ENCODE measurements around the gene GALNT17. TPM values are rescaled to one million over a fixed set of nuclear protein-coding genes. Genes with fewer than 3 reads are reported as not detected.

Gene GALNT17
- total RNA-seq, 3 donors from 2014 or later = 0.69 to 17.3 (median 1.6) TPM

- Histone ChIP-seq H3K4me3 (no peak overlapping the region), H3K36me3 (ENCODE audit: low read depth) (no peaks in the 10 kb centered on the region), H3K9me3 (peaks cover 63% of the 10 kb centered on the region), H3K4me1 (ENCODE audit: low read depth) (no peaks in the 10 kb centered on the region)
- intact Hi-C loops (cut with DNase I, micrococcal nuclease) = no loop called here
- no peak for DNase-seq
- TF ChIP-seq, protein P1, sequence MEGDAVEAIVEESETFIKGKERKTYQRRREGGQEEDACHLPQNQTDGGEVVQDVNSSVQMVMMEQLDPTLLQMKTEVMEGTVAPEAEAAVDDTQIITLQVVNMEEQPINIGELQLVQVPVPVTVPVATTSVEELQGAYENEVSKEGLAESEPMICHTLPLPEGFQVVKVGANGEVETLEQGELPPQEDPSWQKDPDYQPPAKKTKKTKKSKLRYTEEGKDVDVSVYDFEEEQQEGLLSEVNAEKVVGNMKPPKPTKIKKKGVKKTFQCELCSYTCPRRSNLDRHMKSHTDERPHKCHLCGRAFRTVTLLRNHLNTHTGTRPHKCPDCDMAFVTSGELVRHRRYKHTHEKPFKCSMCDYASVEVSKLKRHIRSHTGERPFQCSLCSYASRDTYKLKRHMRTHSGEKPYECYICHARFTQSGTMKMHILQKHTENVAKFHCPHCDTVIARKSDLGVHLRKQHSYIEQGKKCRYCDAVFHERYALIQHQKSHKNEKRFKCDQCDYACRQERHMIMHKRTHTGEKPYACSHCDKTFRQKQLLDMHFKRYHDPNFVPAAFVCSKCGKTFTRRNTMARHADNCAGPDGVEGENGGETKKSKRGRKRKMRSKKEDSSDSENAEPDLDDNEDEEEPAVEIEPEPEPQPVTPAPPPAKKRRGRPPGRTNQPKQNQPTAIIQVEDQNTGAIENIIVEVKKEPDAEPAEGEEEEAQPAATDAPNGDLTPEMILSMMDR (IDR thresholded peaks at IDR 0.05) = no peak
- ATAC-seq = no peak
Measured at GRCh38 chr7:71313553-71313952, 181.6 kb downstream of the GALNT17 start.

DNA sequence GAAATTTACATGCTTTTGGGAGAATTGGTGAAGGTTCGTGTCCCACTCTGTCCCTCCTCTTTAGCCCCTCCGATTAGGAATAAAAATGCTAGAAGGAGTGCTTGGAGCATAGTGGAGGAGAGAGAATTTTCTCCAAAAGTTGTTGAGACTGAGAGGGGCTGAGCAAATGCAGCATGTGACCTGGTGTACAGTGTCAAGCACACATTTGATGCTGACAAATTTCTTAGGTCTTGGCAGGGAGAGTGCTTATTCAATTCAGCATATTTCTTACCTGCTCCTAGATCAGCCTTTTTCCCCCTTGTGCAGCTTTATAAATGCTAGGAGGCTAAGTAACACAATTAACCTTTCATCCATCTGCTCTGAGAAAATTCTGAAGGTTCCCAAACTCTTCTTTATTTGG, 189.0 kb downstream of the GALNT17 start:
- TF ChIP-seq, protein P1 (IDR thresholded peaks at IDR 0.05) = no peak
- Histone ChIP-seq H3K4me1 (ENCODE audit: low read depth) (no peaks in the 10 kb centered on the region), H3K36me3 (ENCODE audit: low read depth) (no peaks in the 10 kb centered on the region), H3K9me3 (peaks cover 46% of the 10 kb centered on the region), H3K4me3 (no peak overlapping the region)
- intact Hi-C loops (cut with DNase I, micrococcal nuclease) = no loop called here
- ATAC-seq (no peak), DNase-seq (no peak)

- no peak overlapping the region for H3K4me3 ChIP-seq
- H3K9me3 ChIP-seq = peaks cover 41% of the 10 kb centered on the region
- intact Hi-C loops (cut with DNase I, micrococcal nuclease) = no loop called here
- ATAC-seq (no peak), DNase-seq (no peak)
- H3K36me3 ChIP-seq (ENCODE audit: low read depth) = no peaks in the 10 kb centered on the region
- TF ChIP-seq, protein P1 (IDR thresholded peaks at IDR 0.05) = no peak
- no peaks in the 10 kb centered on the region for H3K4me1 ChIP-seq (ENCODE audit: low read depth)
Measured at GRCh38 chr7:71322201-71322600, 190.3 kb downstream of the GALNT17 start.

DNA sequence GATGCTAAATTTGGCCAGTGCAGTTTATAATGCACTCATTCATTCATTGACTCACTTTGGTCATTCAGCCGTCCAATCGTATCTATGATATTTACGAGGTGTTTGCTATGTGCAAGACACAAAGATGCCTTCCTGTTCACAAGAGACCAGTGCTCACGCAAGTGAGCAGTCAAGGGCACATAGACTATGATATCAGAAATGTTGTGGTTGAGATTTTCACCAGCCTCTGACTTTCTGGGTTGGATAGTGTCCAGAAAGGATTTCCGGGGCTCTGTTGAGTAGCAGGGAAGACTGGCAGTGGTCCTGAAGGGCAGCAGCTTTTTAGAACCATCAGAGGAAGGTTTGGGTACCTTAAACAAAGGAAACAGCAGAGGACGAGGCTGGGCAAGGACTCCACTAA, 191.8 kb downstream of the GALNT17 start:
- H3K9me3 ChIP-seq = peaks cover 39% of the 10 kb centered on the region
- no peak overlapping the region for H3K4me3 ChIP-seq
- H3K36me3 ChIP-seq (ENCODE audit: low read depth) = no peaks in the 10 kb centered on the region
- TF ChIP-seq, protein P1 (IDR thresholded peaks at IDR 0.05) = no peak
- H3K4me1 ChIP-seq (ENCODE audit: low read depth) = no peaks in the 10 kb centered on the region
- intact Hi-C loops (cut with DNase I, micrococcal nuclease) = no loop called here
- no peak for ATAC-seq
- no peak for DNase-seq

DNA sequence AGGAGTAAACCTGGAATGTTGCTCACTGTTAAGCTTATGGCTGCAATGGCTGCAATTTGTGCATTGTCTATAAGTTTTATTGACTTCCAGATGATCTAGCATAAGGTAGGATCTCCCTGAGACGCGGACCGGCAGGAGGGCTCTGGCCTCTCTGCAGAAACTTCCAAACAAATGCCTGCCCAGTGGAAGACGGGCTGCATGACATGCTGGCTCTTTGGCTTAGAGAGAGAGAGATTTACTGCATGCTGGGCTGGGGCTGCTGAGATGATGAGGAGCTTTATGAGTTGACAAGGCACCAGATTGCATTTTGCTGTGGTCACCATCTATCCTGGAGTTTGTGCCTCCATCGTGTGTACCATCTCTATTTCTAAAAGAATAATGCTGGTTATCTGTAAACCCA, 193.2 kb downstream of the GALNT17 start:
- DNase-seq = no peak
- Histone ChIP-seq H3K4me1 (ENCODE audit: low read depth) (no peaks in the 10 kb centered on the region), H3K9me3 (peaks cover 29% of the 10 kb centered on the region), H3K4me3 (no peak overlapping the region), H3K36me3 (ENCODE audit: low read depth) (no peaks in the 10 kb centered on the region)
- no peak for ATAC-seq
- TF ChIP-seq, protein P1 (IDR thresholded peaks at IDR 0.05) = no peak
- intact Hi-C loops (cut with DNase I, micrococcal nuclease) = no loop called here

DNA sequence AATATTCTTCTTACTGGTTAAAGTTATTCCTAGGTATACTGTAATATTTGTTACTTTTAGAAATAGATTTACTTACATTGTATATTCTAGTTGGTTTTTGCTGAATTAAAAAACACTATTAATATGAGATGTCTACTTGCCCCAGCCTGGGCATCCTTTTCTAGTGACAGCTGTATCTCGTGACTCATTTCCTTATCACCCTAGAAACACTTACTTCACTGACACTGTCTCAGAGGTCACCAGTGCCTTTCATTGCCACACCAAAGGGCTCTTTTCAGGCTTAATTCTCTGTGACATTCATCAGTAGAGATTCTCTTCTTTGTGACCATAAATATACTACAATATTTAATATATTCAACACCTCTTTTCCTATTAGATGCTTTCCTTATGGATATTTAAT, 194.7 kb downstream of the GALNT17 start:
- peaks cover 22% of the 10 kb centered on the region for H3K9me3 ChIP-seq
- H3K4me3 ChIP-seq = no peak overlapping the region
- intact Hi-C loops (cut with DNase I, micrococcal nuclease) = no loop called here
- no peak for DNase-seq
- H3K36me3 ChIP-seq (ENCODE audit: low read depth) = no peaks in the 10 kb centered on the region
- TF ChIP-seq, protein P1 (IDR thresholded peaks at IDR 0.05) = no peak
- no peak for ATAC-seq
- H3K4me1 ChIP-seq (ENCODE audit: low read depth) = no peaks in the 10 kb centered on the region
